ENCODE measurements around the gene DDX23. TPM values are rescaled to one million over a fixed set of nuclear protein-coding genes. Genes with fewer than 3 reads are reported as not detected.

DDX23 gene
- total and polyA plus RNA-seq, 3 experiments from 2014 or later = 51.0 to 148 (median 147) TPM

- Histone ChIP-seq H3K36me3 (ENCODE audit: insufficient read depth, low read length) (no peaks in the 10 kb centered on the region), H3K27me3 (ENCODE audit: insufficient read depth, low read length, poor library complexity, severe bottlenecking) (peaks cover 15% of the 10 kb centered on the region), H3K27ac (ENCODE audit: low read depth, low read length) (no peak overlapping the region), H3K4me3 (ENCODE audit: low read length) (no peak overlapping the region), H3K4me1 (ENCODE audit: insufficient read depth, low read length) (no peaks in the 10 kb centered on the region), H3K9me3 (ENCODE audit: low read length) (no peaks in the 10 kb centered on the region)
- ChIA-PET CTCF (interaction anchor here (1.5 kb wide), 2 partner anchors 17 to 37 kb away, joined by 3 to 6 read pairs; no protein-coding TSS in a partner anchor), POLR2A (no interaction called here)
- DNase-seq = no peak
- H3K27me3 Mint-ChIP-seq = peaks cover 29 to 57% of the 10 kb centered on the region in 2 donors
- no peaks in the 10 kb centered on the region for H3K36me3 Mint-ChIP-seq
- H3K4me3 Mint-ChIP-seq = peak overlapping the region in 4 of 7 donors; percentile 13 to 66 (median 34)
- H3K4me1 Mint-ChIP-seq = peaks cover 4 to 20% (median 4%) of the 10 kb centered on the region in 3 donors
- H3K9me3 Mint-ChIP-seq = no peaks in the 10 kb centered on the region
- peak overlapping the region in 1 of 8 donors; percentile 39 for H3K27ac Mint-ChIP-seq
Measured at GRCh38 chr12:48789858-48790326, 62.1 kb downstream of the DDX23 start.

- Histone ChIP-seq H3K4me1 (ENCODE audit: insufficient read depth, low read length) (no peaks in the 10 kb centered on the region), H3K4me3 (ENCODE audit: low read length) (no peak within 1 kb of the TSS)
- H3K9me3 Mint-ChIP-seq = no peaks in the 10 kb centered on the region
Measured at GRCh38 chr12:48788854-48789775, 62.8 kb downstream of the DDX23 start, which contains the start of gene ADCY6. Gene ADCY6 (minus strand): TSS chr12:48789089. CDS start chr12:48783434, 5,655 bp downstream.

GRCh38 chr12:48788524-48788853 lies 63.5 kb downstream of the DDX23 start:
- no peaks in the 10 kb centered on the region for H3K36me3 ChIP-seq (ENCODE audit: insufficient read depth, low read length)
- H3K27ac ChIP-seq (ENCODE audit: low read depth, low read length) = no peak overlapping the region
- peaks cover 4 to 20% (median 4%) of the 10 kb centered on the region in 3 donors for H3K4me1 Mint-ChIP-seq
- peaks cover 28 to 56% of the 10 kb centered on the region in 2 donors for H3K27me3 Mint-ChIP-seq
- H3K27me3 ChIP-seq (ENCODE audit: insufficient read depth, low read length, poor library complexity, severe bottlenecking) = peaks cover 15% of the 10 kb centered on the region
- H3K27ac Mint-ChIP-seq = no peak overlapping the region
- H3K9me3 ChIP-seq (ENCODE audit: low read length) = no peaks in the 10 kb centered on the region
- H3K4me3 Mint-ChIP-seq = peak overlapping the region; percentile 21 to 84 (median 75)
- H3K4me3 ChIP-seq (ENCODE audit: low read length) = no peak overlapping the region
- DNase-seq = no peak
- no peaks in the 10 kb centered on the region for H3K4me1 ChIP-seq (ENCODE audit: insufficient read depth, low read length)
- no peaks in the 10 kb centered on the region for H3K36me3 Mint-ChIP-seq
- ChIA-PET POLR2A (no interaction called here), CTCF (interaction anchor here (1.5 kb wide), 1 partner anchor 19 kb away, joined by 3 read pairs; no protein-coding TSS in a partner anchor)
- no peaks in the 10 kb centered on the region for H3K9me3 Mint-ChIP-seq

More at GRCh38 chr12:48788854-48789775, 62.8 kb downstream of the DDX23 start, which contains the start of gene ADCY6:
- CTCF ChIA-PET = interaction anchor here (1.5 kb wide), 2 partner anchors 18 to 36 kb away, joined by 3 to 6 read pairs; no protein-coding TSS in a partner anchor
- Mint-ChIP-seq H3K4me3 (peak within 1 kb of the TSS; percentile 21 to 84 (median 75)), H3K27me3 (peaks cover 30 to 60% of the 10 kb centered on the region in 2 donors), H3K4me1 (peaks cover 4 to 20% (median 4%) of the 10 kb centered on the region in 3 donors), H3K36me3 (no peaks in the 10 kb centered on the region), H3K27ac (peak within 1 kb of the TSS in 1 of 8 donors; percentile 39)
- POLR2A ChIA-PET = no interaction called here
- peaks cover 15% of the 10 kb centered on the region for H3K27me3 ChIP-seq (ENCODE audit: insufficient read depth, low read length, poor library complexity, severe bottlenecking)
- DNase-seq = no peak
- H3K36me3 ChIP-seq (ENCODE audit: insufficient read depth, low read length) = no peaks in the 10 kb centered on the region
- H3K9me3 ChIP-seq (ENCODE audit: low read length) = no peaks in the 10 kb centered on the region
- H3K27ac ChIP-seq (ENCODE audit: low read depth, low read length) = no peak within 1 kb of the TSS

DNA sequence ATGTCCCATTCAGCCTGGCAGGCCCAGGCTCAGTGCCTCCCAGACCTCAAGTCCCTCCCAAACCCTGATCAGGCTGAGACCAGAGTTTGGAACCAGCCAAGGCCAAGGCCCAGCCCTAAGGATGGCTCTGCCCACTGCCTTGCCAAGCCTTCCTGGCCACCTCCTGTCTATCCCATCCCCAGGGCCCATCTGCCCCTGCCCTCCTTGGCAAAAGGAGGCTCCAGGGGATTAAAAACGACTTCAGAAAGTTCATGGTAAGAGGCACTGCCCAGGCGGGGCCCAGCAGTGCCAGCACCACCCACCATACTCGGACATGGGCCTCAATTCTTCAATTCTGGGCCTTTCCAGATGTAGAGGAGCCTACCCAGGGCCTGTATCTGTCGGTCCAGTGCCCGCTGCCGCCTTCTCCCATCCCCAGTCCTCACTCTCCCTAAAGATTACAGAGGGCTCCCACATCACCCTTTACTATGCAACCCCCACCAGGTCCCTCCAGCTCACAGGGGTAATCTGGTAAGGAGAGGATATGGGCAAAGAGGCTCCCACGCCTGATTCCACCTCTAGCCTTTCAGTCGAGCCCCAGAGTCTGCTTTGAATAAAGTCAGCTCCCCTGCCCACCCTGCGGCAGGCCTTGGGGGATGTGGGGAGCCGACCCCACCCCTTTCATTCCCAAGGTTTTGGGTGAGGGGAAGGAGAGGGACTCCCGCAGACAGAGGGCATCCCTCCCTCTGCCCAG lies 64.0 kb downstream of the DDX23 start:
- H3K27ac Mint-ChIP-seq = peak overlapping the region in 1 of 8 donors; percentile 34
- no peaks in the 10 kb centered on the region for H3K9me3 Mint-ChIP-seq
- peak overlapping the region; percentile 21 to 80 (median 66) for H3K4me3 Mint-ChIP-seq
- Histone ChIP-seq H3K27ac (ENCODE audit: low read depth, low read length) (no peak overlapping the region), H3K36me3 (ENCODE audit: insufficient read depth, low read length) (no peaks in the 10 kb centered on the region), H3K9me3 (ENCODE audit: low read length) (no peaks in the 10 kb centered on the region), H3K27me3 (ENCODE audit: insufficient read depth, low read length, poor library complexity, severe bottlenecking) (peaks cover 15% of the 10 kb centered on the region), H3K4me3 (ENCODE audit: low read length) (no peak overlapping the region), H3K4me1 (ENCODE audit: insufficient read depth, low read length) (no peaks in the 10 kb centered on the region)
- H3K36me3 Mint-ChIP-seq = no peaks in the 10 kb centered on the region
- CTCF ChIA-PET = no interaction called here
- H3K4me1 Mint-ChIP-seq = peaks cover 4 to 20% (median 4%) of the 10 kb centered on the region in 3 donors
- H3K27me3 Mint-ChIP-seq = peaks cover 28 to 58% of the 10 kb centered on the region in 2 donors
- POLR2A ChIA-PET = no interaction called here
- DNase-seq = no peak

- Mint-ChIP-seq H3K36me3 (no peaks in the 10 kb centered on the region), H3K4me3 (peak overlapping the region in 2 of 7 donors; percentile 2 to 24), H3K27ac (peak overlapping the region in 1 of 8 donors; percentile 13), H3K4me1 (peaks cover 4 to 20% (median 4%) of the 10 kb centered on the region in 3 donors), H3K27me3 (peaks cover 28 to 62% of the 10 kb centered on the region in 2 donors), H3K9me3 (no peaks in the 10 kb centered on the region)
- Histone ChIP-seq H3K27ac (ENCODE audit: low read depth, low read length) (no peak overlapping the region), H3K9me3 (ENCODE audit: low read length) (no peaks in the 10 kb centered on the region), H3K4me3 (ENCODE audit: low read length) (no peak overlapping the region), H3K27me3 (ENCODE audit: insufficient read depth, low read length, poor library complexity, severe bottlenecking) (peaks cover 15% of the 10 kb centered on the region), H3K36me3 (ENCODE audit: insufficient read depth, low read length) (no peaks in the 10 kb centered on the region), H3K4me1 (ENCODE audit: insufficient read depth, low read length) (no peaks in the 10 kb centered on the region)
- DNase-seq = no peak
- CTCF ChIA-PET = interaction anchor here (0.9 kb wide), 1 partner anchor 8 kb away, joined by 6 read pairs; no protein-coding TSS in a partner anchor
- POLR2A ChIA-PET = no interaction called here
Measured at GRCh38 chr12:48786591-48787544, 65.1 kb downstream of the DDX23 start.

- H3K4me1 ChIP-seq (ENCODE audit: insufficient read depth, low read length) = no peaks in the 10 kb centered on the region
- H3K4me3 Mint-ChIP-seq = no peak overlapping the region
- no peak overlapping the region for H3K27ac ChIP-seq (ENCODE audit: low read depth, low read length)
- no peaks in the 10 kb centered on the region for H3K36me3 ChIP-seq (ENCODE audit: insufficient read depth, low read length)
- no peaks in the 10 kb centered on the region for H3K9me3 ChIP-seq (ENCODE audit: low read length)
- no peak overlapping the region for H3K4me3 ChIP-seq (ENCODE audit: low read length)
- peaks cover 8% of the 10 kb centered on the region for H3K27me3 ChIP-seq (ENCODE audit: insufficient read depth, low read length, poor library complexity, severe bottlenecking)
- H3K27me3 Mint-ChIP-seq = peaks cover 15 to 53% of the 10 kb centered on the region in 2 donors
- CTCF ChIA-PET = interaction anchor here (1.2 kb wide), 2 partner anchors 12 to 30 kb away, joined by 3 to 4 read pairs; no protein-coding TSS in a partner anchor
- H3K4me1 Mint-ChIP-seq = peaks cover 0 to 6% (median 2%) of the 10 kb centered on the region in 3 donors
- H3K36me3 Mint-ChIP-seq = no peaks in the 10 kb centered on the region
- no peak for DNase-seq
- no peaks in the 10 kb centered on the region for H3K9me3 Mint-ChIP-seq
- no peak overlapping the region for H3K27ac Mint-ChIP-seq
- POLR2A ChIA-PET = no interaction called here
Measured at GRCh38 chr12:48783432-48783831, 68.5 kb downstream of the DDX23 start.

Measured in CD8-positive, alpha-beta memory T cell (primary cell).